ENCODE data around the gene RHEBL1.

DNA sequence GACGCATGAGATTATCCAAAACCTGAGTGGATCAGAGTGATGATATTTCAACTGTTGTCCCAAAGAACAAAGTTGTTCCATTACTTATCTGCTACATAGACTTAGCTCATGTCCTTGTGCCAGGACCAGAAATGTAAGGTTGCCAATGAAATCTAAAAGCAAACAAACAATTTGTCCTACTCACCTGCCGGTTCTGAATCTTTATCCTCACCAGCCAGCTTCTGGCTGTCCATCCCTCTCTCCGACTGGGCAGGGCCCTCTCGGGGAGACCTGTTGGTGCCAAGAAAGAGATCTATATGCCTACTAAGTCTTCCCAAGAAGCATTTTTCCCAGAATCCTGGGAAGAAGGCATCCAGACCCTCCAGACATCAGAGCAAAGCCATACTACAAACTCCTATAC is 14.7 kb downstream of the RHEBL1 start:
- TF ChIP-seq POLR2A (IDR thresholded peaks at IDR 0.05) = no peak
- TF ChIP-seq, protein P1, sequence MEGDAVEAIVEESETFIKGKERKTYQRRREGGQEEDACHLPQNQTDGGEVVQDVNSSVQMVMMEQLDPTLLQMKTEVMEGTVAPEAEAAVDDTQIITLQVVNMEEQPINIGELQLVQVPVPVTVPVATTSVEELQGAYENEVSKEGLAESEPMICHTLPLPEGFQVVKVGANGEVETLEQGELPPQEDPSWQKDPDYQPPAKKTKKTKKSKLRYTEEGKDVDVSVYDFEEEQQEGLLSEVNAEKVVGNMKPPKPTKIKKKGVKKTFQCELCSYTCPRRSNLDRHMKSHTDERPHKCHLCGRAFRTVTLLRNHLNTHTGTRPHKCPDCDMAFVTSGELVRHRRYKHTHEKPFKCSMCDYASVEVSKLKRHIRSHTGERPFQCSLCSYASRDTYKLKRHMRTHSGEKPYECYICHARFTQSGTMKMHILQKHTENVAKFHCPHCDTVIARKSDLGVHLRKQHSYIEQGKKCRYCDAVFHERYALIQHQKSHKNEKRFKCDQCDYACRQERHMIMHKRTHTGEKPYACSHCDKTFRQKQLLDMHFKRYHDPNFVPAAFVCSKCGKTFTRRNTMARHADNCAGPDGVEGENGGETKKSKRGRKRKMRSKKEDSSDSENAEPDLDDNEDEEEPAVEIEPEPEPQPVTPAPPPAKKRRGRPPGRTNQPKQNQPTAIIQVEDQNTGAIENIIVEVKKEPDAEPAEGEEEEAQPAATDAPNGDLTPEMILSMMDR (IDR thresholded peaks at IDR 0.05) = no peak
- TF ChIP-seq POLR2AphosphoS5 (IDR thresholded peaks at IDR 0.05) = no peak

All from breast epithelium (tissue), 3 donors.